ENCODE measurements around the gene AGAP2. TPM values are rescaled to one million over a fixed set of nuclear protein-coding genes. Genes with fewer than 3 reads are reported as not detected.

The AGAP2 gene
- total and polyA plus RNA-seq, 2 donors (not counting 1 experiment from before 2014, with no cell fraction given): 22.2 to 27.0 TPM

GRCh38 chr12:57754411-57755193, 16.1 kb upstream of the AGAP2 start, which contains the start of gene MARCHF9:
Gene MARCHF9 (plus strand): TSS chr12:57755103. CDS start chr12:57755529, 426 bp downstream.
- Histone ChIP-seq H3K27ac (ENCODE audit: low read length in 2 of 2) (peak within 1 kb of the TSS; percentile 90 to 98), H3K36me3 (replicated peaks in 1 of 2; ENCODE audit: control extremely low read depth in 1 of 2, control insufficient read depth in 1 of 2, extremely low read depth in 1 of 2, insufficient read depth in 2 of 2, low read length in 1 of 2) (peaks cover 1 to 36% of the 10 kb centered on the region in 2 experiments), H3K27me3 (replicated peaks in 1 of 4; ENCODE audit: control extremely low read depth in 1 of 4, control insufficient read depth in 3 of 4, insufficient read depth in 4 of 4, low read length in 3 of 4) (no peaks in the 10 kb centered on the region), H3K4me2 (replicated peaks; ENCODE audit: low read depth, low read length, poor library complexity, severe bottlenecking) (peak within 1 kb of the TSS; percentile 90), H3K4me3 (ENCODE audit: control extremely low read depth in 1 of 5, extremely low read depth in 1 of 5, insufficient read depth in 1 of 5, low read depth in 2 of 5, low read length in 4 of 5) (peak within 1 kb of the TSS; percentile 67 to 87 (median 85)), H3K9ac (ENCODE audit: low read length) (peak within 1 kb of the TSS; percentile 80), H3K9me3 (ENCODE audit: control extremely low read depth in 1 of 3, control insufficient read depth in 2 of 3, insufficient read depth in 1 of 3, low read length in 2 of 3) (no peaks in the 10 kb centered on the region), H3K79me2 (ENCODE audit: control insufficient read depth, insufficient read depth, low read length) (peaks cover 43% of the 10 kb centered on the region), H2AFZ (ENCODE audit: insufficient read depth, low read depth, low read length, poor library complexity, severe bottlenecking) (peak within 1 kb of the TSS; percentile 55), H4K20me1 (ENCODE audit: control insufficient read depth, insufficient read depth, low read length, poor library complexity, severe bottlenecking) (peaks cover 36% of the 10 kb centered on the region), H3K4me1 (ENCODE audit: control insufficient read depth in 2 of 2, insufficient read depth in 2 of 2, low read length in 2 of 2) (peaks cover 41 to 64% of the 10 kb centered on the region in 2 donors)
- ChIA-PET POLR2A (interaction anchor here (0.6 to 1.0 kb wide), 2 partner anchors 10 to 92 kb away, joined by 3 to 4 read pairs; partner anchors contain the start of genes CTDSP2 and TSPAN31), CTCF (interaction anchor here (1.2 to 2.6 kb wide), 4 partner anchors 18 to 150 kb away, joined by 5 to 31 read pairs (median 6); partner anchors contain the start of genes EEF1AKMT3, METTL1 and TSFM)
- peaks cover 67% of the 10 kb centered on the region for H3K4me1 Mint-ChIP-seq
- TF ChIP-seq CTCF (IDR thresholded peaks at IDR 0.05): no peak
- TF ChIP-seq EZH2 (IDR thresholded peaks at IDR 0.05; ENCODE audit: borderline replicate concordance, insufficient read depth, low read depth, low read length, poor library complexity, severe bottlenecking): no peak
- DNase-seq (peak; percentile 88), ATAC-seq (ENCODE audit: low read depth) (peak; percentile 42)
- peak within 1 kb of the TSS; percentile 95 for H3K27ac Mint-ChIP-seq
- intact Hi-C loops (cut with micrococcal nuclease): loop anchor here (5.0 to 10.0 kb wide), 7 partner anchors 78 to 1637 kb away; partner anchors contain the start of genes CTDSP2, GLI1, INHBE and MARS1
- no peaks in the 10 kb centered on the region for H3K27me3 Mint-ChIP-seq
- H3K4me3 Mint-ChIP-seq: peak within 1 kb of the TSS; percentile 96
- under 1% methylated on average over 24 of the region's 41 CpGs for WGBS (ENCODE audit: insufficient coverage)
- H3K9me3 Mint-ChIP-seq (ENCODE audit: insufficient read depth): no peaks in the 10 kb centered on the region
